ENCODE data around the gene FCRL6.
A peak's percentile ranks its signal among the peaks of the same experiment; 100 is the strongest.

FCRL6 gene, protein sequence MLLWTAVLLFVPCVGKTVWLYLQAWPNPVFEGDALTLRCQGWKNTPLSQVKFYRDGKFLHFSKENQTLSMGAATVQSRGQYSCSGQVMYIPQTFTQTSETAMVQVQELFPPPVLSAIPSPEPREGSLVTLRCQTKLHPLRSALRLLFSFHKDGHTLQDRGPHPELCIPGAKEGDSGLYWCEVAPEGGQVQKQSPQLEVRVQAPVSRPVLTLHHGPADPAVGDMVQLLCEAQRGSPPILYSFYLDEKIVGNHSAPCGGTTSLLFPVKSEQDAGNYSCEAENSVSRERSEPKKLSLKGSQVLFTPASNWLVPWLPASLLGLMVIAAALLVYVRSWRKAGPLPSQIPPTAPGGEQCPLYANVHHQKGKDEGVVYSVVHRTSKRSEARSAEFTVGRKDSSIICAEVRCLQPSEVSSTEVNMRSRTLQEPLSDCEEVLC

DNA sequence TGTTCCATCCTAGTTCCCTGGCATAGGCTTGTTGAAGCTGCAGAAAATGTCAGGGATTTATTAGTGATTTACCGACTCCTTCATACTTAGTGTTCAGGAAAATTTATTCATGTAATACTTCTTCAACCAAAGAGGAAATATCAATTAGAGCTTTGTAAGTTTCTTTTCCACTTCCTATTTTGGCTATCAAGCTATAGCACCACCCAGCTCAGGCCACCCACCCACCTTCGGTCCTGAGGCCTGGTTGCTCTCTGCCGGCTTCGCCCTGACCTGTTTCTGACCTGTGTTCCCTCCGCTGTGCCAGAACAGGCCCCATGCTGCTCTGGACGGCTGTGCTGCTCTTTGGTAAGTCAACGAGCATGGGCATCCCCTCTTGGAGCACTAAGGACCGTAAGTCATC lies at the start of gene FCRL6:
Gene FCRL6, plus strand, starts transcription at position 250 of the 400 bp plus-strand sequence. Its CDS starts 65 bp downstream, at position 315.
- FAIRE-seq (no peak), DNase-seq (ENCODE audit: low spot score) (no peak)

DNA sequence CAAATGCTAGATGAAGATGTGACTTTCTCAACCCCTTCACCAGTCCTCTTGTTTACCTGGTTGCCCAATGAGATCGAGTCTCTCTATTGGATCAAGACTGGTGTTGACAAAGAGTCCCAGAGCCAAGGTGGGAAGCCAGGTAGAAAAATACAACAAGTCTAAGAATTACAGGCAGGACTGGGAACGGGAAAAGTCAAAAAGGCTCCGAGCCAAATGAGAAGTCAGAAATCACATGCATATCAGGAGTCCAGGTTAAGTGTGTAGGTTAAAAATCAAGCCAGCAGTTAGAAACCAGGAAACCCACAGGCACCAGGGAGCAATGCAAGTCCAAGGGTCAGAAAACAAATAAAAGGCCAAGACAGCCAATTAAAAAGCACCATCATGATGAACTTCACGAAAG lies 48.8 kb upstream of the FCRL6 start:
- DNase-seq (ENCODE audit: low spot score): no peak
- no peak for FAIRE-seq

GRCh38 chr1:159755451-159756007 lies 46.6 kb upstream of the FCRL6 start:
- DNase-seq (ENCODE audit: low spot score): no peak
- FAIRE-seq: no peak

GRCh38 chr1:159756397-159756796 lies 45.8 kb upstream of the FCRL6 start:
- no peak for DNase-seq (ENCODE audit: low spot score)
- FAIRE-seq: no peak

DNA sequence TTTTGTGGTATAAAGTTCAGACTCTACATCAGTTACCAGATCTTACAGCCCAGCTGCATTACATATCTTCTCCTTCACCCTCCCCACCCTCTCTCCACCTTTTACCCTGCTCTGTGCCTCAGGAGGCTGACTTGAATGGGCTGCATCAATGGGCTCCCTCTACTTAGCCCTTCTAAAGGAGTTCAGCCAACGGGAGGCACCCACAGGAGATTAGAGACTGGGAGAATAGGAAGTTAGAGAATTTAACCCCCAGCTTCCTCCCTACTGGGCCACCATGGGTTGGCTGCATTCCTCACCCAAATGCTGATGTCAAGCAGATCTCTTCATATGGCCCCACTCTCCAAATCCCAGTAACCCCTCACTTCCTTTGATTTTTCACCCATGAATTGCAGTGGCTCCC lies 38.5 kb upstream of the FCRL6 start:
- no peak for DNase-seq (ENCODE audit: low spot score)
- FAIRE-seq: no peak

GRCh38 chr1:159765806-159766205 lies 36.4 kb upstream of the FCRL6 start:
- FAIRE-seq (no peak), DNase-seq (ENCODE audit: low spot score) (no peak)

DNA sequence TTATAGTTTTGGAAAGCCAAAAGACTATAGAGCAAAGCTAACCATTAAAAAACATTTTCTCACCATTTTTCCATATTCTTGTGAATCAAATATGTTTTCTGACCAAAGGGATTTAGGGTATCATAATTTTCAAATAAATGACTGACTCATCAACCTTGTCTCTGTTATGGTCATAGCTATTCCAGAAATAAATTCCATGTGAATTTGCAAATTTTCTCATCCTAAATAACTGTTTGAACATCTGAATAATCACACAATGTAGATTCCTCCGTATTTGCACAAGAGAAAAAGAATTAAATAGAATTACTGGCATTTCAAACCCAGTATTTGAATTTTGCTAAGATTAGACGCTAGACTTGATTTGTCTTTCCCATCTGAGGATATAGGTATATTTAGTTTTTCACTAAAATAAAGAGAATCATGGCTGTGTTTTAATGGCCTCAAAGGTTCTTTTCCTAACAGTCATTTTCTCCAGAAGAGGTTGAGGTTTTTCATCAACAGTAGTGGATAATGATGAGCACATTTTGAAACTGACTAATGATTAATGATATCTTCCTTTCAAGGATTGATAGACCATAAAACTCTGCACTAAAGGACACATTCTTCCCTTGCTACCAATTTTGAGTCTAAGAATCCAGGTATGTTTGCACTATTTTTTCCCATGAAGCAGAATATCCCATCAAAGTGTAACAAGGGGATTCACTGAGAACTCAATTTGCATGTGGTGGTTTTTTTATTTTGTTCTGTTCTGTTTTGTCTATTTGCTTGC lies 30.8 kb upstream of the FCRL6 start:
- DNase-seq (ENCODE audit: low spot score): no peak
- no peak for FAIRE-seq

GRCh38 chr1:159774465-159774864 lies 27.7 kb upstream of the FCRL6 start:
- DNase-seq (ENCODE audit: low spot score): no peak
- FAIRE-seq: no peak

DNA sequence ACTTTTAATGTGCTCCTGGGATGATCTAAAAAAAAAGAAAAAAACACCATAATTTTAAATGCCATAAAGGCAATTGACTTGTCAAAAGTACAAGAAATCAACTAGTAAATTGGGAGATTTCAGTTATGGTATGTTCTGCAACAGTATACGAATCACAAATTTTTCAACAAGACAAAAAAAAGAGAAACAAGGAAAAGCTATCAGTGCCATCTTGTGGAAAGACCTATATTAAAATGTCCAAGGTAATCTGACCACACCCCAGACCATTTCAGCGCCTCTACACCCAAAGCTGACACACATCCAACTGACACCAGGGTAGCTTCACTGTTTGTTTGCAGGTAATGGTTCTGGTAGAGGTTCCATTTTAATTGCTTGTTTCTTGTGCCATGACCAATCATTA lies 26.4 kb upstream of the FCRL6 start:
- FAIRE-seq (no peak), DNase-seq (ENCODE audit: low spot score) (no peak)

DNA sequence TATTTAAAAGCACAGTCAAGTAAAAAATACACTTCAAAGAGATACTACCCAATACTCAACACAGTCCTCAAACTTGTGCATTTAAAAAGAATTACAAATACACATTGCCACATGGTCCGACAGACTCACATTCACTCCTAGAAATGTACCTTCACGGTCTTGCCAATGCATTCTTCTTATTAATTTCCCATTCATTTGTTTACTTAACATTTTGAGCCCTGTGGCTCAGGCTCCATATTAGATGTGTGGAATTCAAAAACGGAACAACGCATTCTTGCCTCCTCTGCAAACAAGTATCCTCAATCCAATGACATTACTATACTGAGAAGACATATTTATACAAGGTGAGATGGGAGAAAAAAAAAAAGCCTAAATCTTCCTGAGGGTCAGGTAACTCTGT lies 23.9 kb upstream of the FCRL6 start:
- no peak for DNase-seq (ENCODE audit: low spot score)
- no peak for FAIRE-seq

- no peak for FAIRE-seq
These were observed 22.7 kb upstream of the FCRL6 start for GRCh38 chr1:159779403-159779851.

GRCh38 chr1:159780583-159781582 lies 21.3 kb upstream of the FCRL6 start, which contains the start of gene DUSP23:
DUSP23 (plus strand) TSS chr1:159780962; CDS start chr1:159781101, 139 bp downstream.
- FAIRE-seq (no peak), DNase-seq (ENCODE audit: low spot score) (no peak)

More at GRCh38 chr1:159779403-159779851, 22.7 kb upstream of the FCRL6 start:
- peak; percentile 30 for DNase-seq (ENCODE audit: low spot score)

- no peak for FAIRE-seq
- no peak for DNase-seq (ENCODE audit: low spot score)
These were observed 20.2 kb upstream of the FCRL6 start for GRCh38 chr1:159781992-159782391.

- FAIRE-seq (peak; percentile 50), DNase-seq (ENCODE audit: low spot score) (no peak)
These were observed 18.4 kb upstream of the FCRL6 start for GRCh38 chr1:159783724-159784123.

GRCh38 chr1:159786465-159786864 lies 15.7 kb upstream of the FCRL6 start:
- FAIRE-seq: no peak
- no peak for DNase-seq (ENCODE audit: low spot score)

- FAIRE-seq (no peak), DNase-seq (ENCODE audit: low spot score) (no peak)
These were observed 15.2 kb upstream of the FCRL6 start for GRCh38 chr1:159786966-159787365.

DNA sequence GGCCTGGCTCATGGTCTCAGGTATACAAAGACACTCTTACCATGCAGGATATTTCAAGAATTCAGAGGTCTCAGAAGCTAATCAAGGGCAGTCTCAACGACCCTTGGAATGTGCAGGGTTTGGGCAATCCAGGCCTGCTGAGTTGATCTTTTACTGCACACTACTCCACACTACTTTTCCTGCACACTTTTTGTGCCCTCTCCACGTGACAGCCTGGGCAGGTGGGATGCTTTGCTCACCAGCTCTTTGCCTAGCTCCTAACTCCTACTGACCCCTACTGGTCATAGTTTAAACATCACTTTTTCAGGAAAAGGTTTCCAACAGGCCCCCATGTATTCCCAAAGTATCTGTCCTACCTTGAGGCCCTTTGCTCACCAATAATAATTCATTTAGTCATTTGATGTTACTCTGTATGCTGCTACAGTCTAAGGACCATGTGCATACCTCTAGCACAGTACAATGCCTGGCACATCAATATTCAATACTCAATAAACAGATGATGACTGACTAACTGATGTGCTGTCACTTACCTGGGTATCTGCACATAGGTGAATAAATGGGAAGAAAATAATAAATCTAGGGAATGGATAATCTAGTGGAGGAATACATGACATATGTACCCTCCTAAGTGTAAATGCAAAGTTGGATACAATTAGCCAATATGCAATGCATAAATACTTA lies 11.8 kb upstream of the FCRL6 start:
- no peak for FAIRE-seq
- DNase-seq (ENCODE audit: low spot score): peak; percentile 46

- FAIRE-seq (no peak), DNase-seq (ENCODE audit: low spot score) (no peak)
These were observed 11.1 kb upstream of the FCRL6 start for GRCh38 chr1:159791031-159791430.

GRCh38 chr1:159791461-159791860 lies 10.7 kb upstream of the FCRL6 start:
- DNase-seq (ENCODE audit: low spot score) (no peak), FAIRE-seq (no peak)

DNA sequence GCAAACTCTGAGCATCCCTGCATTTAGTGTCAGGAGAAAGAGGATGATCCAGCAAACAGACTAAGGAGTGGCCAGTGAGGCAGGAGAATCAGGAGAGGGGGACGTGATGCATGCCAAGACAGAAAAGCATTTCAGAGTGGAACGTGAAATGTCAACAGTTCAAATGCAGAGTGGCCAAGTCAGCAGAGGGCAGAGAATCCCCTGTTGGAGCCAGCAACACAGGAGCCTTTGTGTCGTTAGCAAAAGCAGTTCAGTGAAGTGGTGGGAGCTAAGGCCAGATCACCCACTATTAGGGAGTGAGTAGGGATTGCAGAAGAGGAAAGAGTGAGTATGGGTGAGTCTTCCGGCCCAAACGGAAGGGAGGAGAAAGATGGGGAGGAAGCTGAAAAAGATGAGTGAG lies 6.6 kb upstream of the FCRL6 start:
- DNase-seq (ENCODE audit: low spot score) (no peak), FAIRE-seq (no peak)
